HG02970 (cell line): ENCODE results near the gene HSF5.
A peak's percentile ranks its signal among the peaks of the same experiment; 100 is the strongest.

ENCODE experiments used
- ATAC-seq: cut with Tn5 transposase; IDR thresholded peaks from one replicate; pipeline ENCODE4 v1.9.1; 2021; ENCODE audit warnings: mild to moderate bottlenecking, moderate library complexity, moderate number of reproducible peaks; ENCODE audit not compliant: unreplicated experiment, low FRiP score

HSF5 gene, protein sequence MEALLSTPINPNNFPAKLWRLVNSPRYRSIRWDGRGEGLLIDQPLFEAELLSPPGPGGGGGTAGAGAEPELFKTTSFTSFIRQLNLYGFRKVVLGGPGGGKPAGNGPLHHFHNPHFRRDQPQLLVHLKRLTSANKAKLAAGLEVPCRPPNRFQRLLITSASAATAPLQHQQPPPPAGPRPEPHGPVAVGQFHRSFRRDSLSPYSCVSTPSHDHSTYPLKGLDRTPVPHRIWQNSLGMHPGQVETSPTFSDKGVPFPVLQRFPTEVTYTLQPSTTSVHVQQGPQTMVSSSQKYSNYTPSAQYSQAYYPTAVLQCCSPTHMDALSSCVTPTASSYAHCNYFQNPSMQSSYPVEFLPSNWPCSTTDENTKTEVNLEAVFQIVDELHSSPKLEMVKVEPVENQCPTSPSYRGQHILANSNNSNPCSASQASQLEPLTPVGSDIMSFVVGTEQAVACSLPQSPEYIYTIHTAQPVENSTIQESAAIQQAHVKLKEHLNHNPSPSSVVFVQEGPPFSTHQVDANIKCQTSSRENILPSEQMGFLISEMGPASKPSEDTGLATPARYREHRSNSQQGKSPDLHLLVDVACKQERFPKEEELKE

DNA sequence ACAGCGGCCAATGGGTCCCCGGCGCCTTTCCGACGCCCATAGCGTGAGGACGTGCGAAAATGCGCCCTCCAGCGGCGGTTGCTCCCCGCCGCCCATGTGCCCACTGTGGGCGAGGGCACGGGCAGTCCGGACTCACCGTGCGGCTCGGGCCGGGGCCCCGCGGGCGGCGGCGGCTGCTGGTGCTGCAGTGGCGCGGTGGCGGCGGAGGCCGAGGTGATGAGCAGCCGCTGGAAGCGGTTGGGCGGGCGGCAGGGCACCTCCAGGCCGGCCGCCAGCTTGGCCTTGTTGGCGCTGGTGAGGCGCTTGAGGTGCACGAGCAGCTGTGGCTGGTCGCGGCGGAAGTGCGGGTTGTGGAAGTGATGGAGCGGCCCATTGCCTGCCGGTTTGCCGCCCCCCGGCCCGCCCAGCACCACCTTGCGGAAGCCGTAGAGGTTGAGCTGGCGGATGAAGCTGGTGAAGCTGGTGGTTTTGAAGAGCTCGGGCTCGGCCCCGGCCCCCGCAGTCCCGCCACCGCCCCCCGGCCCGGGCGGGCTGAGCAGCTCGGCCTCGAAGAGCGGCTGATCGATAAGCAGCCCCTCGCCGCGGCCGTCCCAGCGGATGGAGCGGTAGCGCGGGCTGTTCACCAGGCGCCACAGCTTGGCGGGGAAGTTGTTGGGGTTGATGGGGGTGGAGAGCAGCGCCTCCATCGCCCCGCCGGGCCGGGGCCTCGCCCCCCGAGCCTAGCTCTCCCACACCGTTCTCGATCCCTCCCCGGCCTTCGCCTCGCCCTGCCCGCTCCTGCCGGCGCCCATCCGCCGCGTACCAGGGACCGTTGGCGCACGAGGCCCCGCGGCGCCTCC lies at the start of gene HSF5:
Gene HSF5, minus strand, starts transcription at position 820 of the 839 bp plus-strand sequence. Its CDS starts 134 bp downstream, at position 686.
- no peak for ATAC-seq

DNA sequence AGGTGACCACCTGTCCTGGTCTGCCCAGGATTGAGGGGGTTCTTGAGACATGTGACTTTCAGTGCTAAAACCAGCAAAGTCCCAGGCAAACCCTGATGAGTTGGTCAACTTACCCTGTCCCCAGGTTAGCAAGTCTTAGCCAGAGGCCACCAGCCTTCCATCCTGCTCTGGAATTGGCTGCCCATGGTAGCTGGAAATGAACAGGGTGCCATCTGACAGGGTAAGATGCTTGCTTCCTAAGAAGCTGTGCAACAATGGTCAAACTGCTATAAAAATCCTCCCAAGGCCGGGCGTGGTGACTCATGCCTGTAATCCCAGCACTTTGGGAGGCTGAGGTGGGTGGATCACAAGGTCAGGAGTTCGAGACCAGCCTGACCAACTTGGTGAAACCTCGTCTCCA lies 49.1 kb upstream of the HSF5 start:
- no peak for ATAC-seq

DNA sequence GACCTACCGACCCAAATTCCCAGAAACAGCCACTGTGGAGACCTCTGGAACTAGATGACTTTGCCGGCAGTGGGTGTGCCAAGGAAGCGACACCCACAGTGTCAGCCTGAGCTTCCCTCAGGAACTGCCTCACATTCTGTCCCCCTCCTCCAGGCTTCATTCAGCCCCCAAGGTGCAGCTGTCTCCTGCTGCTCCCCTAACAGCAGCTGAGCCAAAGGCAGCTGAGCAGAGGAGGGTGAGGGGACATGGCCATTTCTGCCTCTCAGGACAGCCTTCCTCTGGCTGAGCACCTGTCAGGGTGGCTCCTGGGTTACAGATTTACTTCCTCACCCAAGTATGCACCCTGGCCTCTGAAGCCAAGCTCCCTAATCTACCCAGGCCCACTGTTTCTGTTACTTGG lies 48.3 kb upstream of the HSF5 start:
- no peak for ATAC-seq

DNA sequence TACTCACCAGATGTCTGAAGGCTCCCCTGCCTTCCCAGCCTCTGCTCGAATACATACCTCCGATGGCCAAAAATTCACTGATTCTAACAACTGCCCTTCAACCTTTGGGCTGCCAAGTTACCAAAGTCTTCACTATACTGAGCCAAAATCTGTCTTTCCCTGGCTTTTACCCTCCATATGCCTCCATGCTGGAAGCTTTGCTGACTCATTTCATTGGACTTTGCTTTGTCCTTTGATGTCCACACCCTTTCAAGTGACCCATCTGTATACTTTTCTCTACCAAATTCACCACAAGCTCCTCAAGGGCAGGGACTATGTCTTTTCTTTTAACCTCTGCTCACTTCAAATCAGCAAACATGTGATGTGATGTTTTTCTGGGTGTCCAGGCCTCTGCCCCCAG lies 47.2 kb upstream of the HSF5 start:
- no peak for ATAC-seq

DNA sequence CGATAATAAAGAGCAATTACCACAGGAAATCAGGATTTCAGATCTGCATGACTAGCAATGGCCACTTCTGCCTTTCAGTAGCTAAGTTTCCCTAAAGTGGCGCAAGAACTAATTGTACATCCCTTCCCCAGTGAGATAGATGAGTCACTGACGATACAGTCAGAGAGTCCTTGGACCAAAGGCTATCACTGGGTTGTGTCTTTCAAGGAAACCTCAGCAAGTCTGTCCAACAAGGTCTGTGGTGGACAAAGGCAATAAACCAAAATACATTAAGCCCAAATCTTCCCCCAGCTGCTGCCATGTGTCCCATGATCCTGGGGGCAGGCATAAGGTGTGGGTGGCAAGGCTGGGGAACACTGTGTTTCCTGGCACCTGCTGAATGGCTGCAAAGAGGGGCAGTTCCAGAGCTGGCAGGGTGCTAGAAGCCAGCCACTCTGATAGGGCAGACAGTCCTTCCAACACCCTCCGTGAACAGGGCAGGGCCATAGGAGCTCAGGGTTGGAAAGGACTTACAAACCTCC lies 46.8 kb upstream of the HSF5 start:
- no peak for ATAC-seq

DNA sequence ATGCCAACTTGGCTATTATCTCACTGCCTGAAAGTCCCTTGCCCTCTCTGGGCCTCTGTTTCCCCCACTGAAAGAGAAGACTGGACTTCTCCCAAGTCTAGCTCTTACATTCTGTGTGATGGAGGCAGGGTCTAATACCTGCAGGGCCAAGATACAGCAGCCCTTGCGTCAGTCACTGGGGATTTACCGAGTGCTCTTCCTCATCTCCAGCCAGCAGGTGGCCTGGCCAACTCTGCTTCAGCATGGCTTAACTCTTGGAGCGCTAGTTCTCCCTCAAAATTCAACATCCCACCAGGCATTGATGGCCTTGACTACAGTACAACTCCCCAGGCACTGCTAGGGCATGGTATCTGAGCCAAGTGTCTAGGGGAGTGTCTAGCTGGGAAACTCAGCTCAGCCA lies 46.1 kb upstream of the HSF5 start:
- ATAC-seq: no peak

DNA sequence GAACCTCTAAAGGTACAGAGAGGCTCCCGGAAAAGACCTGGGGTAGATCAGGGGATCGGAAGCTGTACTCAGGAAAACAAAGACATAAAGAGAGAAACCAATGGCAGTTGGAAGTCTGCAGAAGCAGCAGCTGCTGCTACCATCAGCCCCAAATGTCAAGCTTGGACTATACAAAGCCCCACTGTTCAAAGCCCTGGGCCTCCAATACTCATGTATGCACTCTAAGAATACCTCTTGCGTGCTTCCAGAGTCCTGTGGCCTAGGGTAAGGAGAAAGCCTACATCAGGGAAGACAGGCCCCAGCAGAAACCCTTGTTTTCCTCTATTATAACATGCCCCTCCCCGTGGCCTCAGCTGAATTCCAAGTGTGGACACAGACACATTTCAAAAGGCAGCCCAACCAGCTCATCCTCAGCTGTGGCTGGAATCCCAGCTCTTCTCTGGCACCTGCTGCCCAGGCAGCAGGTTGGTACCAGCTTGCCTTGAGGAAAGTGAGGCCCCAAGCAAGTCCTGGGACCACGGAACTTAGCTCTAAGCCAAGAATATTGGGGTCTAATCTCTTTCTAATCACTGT lies 45.5 kb upstream of the HSF5 start:
- ATAC-seq: no peak

DNA sequence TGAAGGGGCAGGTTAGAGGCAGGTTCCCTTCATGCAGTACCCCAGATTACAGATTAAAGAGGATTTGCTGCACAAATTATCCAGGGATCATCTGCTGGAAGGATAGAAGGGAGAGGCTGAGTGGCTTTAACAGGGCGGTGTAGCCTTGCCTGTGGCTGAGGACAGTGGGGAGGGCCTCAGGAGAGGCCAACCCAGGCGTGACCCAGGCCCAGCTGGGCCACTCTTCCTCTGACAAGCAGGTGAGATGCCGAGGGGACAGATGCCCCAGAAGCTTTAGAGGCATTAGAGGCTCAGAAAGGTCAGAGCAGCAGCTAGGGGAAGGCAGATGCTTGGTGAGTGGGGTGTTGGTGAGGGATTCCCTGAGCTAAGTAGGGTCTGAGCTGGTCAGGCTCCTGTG lies 44.3 kb upstream of the HSF5 start:
- ATAC-seq: no peak

DNA sequence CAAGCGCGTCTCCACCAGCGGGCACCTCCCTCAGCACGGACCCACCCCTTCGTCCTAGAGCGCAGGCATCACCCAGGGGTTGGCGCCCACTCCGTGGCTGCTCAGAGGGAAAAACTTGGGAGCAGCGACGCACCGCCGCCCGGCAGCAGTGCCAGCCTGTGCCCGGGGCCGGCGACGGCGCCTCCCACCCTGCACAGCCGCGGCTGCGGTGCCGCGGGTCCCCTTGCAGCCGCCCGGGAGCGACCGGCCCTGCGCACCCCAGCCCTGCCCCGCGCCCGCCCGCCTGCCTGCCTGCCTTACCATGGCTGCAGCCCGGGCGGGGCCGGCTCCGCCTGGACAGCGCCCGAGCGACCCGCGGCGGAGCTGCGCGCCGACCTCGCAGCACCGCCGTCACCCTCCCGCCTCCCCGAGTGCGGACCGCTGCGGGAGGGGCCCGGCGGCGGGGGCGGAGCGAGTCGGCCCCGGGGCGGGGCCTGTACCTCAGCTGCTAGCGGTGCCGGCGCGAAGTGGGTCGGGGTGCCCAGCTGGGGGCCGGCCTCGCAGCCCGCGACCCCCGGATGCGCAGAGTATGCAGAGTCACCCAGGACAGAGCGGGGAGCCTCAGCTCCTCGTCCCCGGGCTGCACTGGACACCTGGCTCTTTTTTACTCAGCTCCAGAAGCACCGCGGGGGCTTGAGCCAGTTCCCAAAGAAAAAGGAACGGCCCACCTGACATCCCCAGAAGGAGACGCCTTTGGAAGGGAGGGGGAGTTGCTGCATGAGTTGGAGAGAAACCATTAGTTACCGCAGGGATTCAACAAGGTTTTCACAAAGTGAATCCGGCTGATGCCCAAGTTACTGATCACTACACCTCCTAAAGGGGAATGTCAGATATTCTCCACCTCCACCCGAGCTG lies 43.7 kb upstream of the HSF5 start:
- ATAC-seq: peak; percentile 62

DNA sequence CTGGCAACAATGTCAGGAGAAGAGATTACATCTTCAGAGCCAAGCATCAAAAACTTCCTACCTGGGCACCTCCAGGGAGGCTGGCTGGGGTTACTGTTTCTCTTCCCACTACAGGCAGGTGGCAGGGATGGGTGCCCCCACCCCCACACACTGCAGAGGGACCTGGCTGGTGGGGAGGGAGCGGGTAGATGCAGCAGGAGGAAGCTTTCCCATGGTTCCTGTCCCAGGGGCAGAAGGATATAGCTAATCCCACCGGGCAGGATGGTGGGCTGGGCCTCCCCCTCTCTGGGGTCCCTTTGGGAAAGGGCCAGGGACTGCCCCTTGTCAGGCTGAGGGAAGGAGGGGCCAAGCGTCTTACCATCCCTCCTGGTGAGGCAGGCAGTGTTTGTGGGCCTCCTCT lies 42.9 kb upstream of the HSF5 start:
- ATAC-seq: no peak

DNA sequence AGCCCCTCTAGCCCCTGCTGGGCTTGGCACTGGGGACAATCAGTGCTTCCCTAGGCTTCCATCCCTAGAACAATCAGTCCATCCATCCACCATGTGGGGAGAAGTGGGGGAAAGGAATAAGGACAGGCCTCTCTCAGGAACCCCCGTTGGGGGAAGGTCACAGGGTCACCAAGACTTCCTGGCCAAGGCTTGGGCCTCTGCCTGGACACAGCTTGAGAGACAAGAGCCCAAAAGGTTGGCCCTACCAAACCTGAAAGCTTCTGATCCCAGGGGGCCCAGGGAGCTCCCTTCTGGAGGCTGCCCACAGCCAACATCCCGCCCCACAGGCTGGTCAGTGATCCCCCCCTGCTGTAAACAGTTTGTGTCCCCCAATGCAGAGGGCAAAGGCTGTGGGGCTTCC lies 42.4 kb upstream of the HSF5 start:
- no peak for ATAC-seq

DNA sequence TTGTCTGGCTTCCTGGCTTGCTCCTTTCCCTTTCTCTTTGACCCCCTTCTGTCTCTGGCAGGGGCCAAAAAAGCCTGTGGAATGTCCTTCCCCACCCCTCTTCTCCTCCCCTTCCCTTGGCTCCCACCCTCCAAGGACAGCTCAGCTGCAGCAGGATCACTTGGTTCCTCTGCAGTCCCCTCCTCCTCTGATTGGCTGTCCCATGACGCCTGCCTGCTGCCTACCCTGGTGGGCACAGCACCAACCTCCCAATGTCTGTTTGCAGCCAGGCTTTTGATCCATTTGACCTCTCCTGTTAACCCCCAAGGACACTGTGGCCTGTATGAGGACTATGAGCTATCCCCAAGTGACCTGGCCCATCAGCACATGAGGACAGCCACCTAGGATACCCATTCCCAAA lies 41.1 kb upstream of the HSF5 start:
- no peak for ATAC-seq

DNA sequence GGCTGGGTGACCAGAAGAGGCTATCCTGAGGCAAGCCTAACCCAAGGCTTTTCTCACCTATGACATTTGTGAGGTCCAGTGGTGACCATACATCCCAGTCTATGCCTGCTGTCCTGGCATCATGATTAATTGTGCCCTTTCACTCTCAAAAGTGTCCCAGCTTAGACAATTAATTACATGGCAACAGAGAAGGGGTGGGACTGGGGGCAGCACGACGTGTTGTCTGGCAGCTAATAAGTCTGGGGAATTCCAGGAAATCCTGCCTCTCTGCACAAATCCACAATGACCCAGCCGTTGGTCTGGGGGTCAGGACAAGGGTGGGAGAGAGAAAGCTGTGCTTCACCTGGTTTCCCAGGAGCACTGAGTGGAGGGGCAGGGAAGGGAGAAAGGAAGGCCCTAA lies 40.2 kb upstream of the HSF5 start:
- no peak for ATAC-seq

DNA sequence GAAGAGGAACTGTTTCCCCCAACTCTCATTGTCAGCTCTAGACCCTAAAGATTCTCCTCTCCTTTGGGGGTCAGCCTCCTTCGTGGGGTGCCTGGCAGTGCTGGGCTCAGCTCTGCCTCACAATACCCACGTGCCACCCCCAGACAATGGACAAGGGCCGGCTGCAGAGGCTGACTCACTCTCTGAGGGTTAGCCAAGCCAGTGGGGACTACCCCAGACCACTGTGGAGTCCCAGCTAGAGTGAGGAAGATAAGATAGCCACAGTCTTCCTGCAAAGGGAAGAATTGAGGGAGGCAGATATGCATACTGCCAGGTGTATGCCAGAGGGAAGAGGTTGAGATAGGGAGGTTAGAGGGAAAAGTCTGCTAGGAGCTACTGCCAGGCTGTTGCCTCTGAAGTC lies 39.7 kb upstream of the HSF5 start:
- no peak for ATAC-seq

DNA sequence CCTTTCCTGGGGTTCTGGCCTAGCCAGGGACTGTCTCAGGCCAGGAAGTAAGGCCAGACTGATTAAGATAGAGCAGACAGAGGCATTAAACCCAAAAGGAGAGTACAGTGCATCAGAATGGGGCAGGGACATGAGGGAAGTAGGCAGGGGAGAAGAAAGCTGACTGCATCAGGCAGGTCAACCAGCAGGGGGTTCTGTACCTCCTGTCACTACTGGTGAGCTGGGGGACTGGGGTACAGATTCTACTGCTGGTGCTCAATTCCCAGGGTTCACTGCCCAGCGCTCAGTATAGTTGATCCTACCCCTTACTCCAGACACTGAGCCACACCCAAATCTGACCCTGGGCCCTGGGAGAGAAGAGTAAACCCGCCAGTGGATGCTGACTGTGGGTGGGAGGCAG lies 39.1 kb upstream of the HSF5 start:
- no peak for ATAC-seq

DNA sequence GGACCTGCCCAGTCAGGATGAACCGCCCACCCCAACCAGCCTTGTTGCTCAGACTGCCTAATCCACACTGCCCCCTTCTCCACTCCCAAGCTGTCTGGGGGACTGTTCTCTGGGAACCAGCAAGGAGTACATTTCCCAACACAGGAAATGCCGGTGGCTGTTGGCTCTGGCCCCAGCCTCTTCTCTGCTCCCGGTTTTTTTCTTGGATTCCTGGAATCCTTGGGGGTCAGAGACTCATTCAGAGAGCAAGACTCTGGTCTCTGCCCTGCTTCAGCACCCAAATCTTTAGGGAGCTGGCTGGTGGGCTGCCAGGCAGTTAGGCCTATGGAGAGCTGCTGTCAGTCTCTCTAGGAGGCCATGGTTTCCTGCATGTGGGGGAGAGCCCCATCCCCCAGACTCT lies 37.0 kb upstream of the HSF5 start:
- ATAC-seq: no peak

DNA sequence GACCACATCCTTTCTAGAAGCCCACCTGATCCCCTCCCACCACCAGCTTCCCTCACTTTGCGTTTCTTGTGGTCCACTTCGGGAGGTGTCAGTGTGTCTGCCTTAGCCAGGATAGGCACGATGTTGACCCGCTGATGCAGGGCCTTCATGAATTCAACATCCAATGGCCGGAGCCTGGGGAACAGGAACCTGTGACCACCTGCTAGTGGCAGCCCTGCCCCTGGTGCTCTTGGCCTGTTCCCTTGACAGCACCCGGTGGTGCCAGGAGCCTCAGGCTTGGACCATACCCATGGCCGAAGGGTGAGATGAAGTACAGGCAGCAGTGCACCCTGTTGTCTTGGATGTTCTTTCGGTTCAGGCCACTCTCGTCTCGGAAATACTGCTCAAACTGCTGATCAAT lies 33.5 kb upstream of the HSF5 start:
- no peak for ATAC-seq

DNA sequence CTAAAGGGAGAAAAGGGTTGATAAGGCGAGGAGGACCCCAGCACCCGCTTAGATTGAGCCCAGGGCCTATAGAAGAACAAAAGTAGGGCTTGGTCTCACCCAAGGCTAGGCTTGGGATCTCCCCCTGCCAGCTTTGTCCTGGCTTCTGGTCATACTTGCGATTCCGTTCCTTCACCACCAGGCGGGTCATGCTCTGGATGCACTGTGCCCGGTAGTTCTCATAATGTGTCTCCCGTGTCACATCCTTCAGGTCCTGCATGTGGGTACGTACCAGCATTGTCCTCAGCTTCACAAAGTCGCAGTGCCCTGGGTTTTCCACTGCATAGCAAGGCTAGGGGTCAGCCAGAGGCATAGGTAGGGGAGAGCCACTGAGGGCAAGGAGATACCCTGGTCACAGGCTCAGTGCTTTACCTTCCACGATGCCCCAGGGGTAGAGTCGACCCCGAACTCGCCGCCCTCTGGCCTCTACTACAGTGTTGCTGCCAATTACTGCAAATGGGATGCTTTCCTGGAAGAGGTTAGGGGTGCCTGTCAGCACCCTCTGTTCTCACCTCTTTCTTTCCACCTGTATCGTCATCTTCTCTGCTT lies 32.7 kb upstream of the HSF5 start:
- no peak for ATAC-seq

DNA sequence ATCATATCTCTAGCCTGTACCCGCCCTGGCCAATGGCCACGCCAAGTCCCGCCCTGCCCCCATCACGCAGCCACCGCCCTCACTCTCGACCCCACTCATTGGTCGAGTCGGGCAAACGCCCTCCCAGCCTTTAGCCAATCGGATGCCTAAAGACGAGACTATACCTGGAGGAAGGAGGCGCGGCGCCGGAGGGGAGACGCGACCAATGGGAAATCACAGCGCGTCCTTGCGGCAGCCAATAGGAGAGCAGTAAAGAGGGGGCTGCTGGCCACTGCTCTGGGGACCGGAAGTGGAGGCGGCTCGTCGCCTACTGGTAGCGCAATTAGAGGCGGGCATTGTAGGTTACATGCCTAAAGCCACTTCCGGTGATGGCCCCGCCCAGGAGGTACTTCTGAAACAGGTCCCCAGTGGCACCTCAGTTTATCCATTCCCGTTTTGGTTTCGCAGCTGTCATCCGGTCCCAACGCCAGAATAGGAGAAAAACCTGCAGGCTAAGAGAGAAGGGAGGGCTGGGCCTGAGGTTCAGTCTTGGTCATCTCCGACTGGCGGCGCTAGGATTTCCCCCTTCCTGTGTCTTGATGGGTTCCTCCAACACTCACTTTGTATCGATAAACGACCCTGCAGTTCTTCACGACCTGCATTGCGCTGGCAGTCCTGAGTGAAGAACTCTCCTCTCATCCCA lies 29.9 kb upstream of the HSF5 start:
- peak; percentile 76 for ATAC-seq
